Suppressor macrophage treated with lipopolysaccharide for 4 hours (primary cell): ENCODE results near the gene FARP1.

Source experiments
- DNase-seq: peaks from one replicate; pipeline ENCODE4 v3.0.0-alpha.2; 2020

Gene FARP1

GRCh38 chr13:98473135-98473787, 330.4 kb downstream of the FARP1 start:
- DNase-seq: no peak

GRCh38 chr13:98473788-98474144, 330.9 kb downstream of the FARP1 start:
- DNase-seq: no peak

DNA sequence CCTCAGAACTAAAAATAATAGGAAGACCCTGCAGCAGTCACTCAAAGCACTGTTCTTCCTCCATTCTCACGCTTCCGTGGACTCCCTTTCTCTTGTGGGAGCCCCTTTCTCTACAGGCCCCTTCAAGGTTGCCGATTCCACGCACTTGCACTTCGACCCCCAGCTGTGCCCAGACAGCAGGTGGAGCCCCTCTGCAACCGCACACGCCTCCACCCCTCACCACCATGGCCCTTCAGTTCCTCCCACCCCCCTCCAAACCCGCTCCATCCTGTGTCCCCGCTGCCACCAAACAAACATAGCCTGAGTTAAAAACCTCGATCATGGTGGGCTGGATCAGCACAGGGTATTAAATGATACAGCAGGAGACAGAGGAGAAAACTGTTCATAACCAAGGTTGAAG, 331.4 kb downstream of the FARP1 start:
- DNase-seq: no peak

DNA sequence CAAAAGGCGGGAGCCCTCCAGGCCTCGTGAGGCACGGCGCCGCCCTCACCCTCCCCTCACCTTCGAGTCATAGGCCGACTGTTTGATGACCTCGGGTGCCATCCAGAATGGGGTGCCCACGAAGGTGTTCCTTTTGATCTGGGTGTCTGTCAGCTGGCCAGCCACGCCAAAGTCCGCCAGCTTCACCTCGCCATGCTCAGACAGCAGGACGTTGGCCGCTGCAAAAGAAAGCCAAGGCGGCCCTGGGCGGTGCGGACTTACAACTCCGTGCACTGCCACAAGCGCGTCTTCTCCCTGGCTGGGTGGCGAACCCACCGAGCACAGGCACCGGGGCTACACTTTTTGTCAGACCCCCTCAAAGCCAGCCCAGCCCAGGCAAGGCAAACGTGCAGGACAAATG, 331.9 kb downstream of the FARP1 start:
- no peak for DNase-seq

DNA sequence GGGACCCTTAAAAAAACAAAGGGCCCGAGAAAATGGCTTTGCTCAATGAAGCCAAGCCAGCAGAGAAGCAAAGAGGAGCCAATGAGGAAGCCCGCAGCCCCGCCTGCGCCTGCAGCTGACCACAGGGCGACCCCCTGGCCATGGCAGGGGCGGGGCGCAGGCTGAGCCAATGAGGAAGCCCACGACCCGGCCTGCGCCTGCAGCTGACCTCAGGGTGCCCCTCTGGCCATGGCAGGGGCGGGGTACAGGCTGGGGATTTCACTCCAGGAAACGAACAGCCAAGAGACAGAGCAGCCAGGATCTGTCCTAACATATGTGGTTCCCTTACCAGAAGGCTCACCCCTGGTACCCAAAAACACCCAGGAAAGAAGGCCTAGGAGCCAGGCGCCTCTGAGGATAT, 332.6 kb downstream of the FARP1 start:
- DNase-seq: peak; percentile 58

DNA sequence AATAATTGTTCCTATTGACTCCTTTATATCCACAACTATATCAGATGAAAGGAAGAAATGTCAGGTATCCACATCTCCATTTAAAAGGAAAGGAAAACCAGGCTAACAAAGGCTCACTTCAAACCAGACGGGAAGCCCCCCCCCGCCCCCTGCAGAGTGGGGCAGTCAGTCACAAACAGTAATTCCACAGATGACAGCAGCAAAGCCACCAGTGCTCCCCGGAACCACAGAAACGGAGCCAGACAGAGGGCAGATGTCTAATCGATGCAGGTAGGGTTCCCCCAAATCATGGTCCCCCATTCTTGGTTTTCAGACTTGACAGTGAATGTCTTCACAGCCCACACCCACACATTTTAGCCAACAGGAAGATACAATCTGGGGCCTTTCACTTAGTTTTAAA, 333.2 kb downstream of the FARP1 start:
- DNase-seq: no peak

DNA sequence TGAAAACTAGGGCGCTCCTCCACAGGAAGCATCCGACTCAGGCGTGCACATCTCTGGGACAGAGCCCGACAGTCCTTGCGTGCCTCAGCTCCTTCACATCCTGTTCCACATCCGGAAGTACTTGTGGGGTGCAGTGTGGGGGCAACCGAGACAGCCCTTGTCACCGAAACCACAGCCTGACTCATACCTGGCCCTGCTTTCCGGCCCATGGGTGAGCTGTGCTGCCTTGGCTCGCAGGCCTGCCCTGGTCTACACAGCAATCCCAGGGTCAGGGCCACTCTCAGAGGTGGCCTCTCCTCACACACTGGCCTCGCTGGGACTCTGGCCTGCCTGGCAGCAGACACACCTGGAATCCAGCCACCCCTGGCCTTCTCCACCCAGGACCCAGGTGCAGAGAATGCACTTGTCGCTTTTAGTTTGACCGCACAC, 333.7 kb downstream of the FARP1 start:
- DNase-seq: peak; percentile 79

GRCh38 chr13:98478189-98479129, 335.6 kb downstream of the FARP1 start:
- DNase-seq: no peak

GRCh38 chr13:98479496-98480003, 336.7 kb downstream of the FARP1 start:
- DNase-seq: no peak

- peak; percentile 22 for DNase-seq
Observed at GRCh38 chr13:98480915-98481877, 338.3 kb downstream of the FARP1 start.

DNA sequence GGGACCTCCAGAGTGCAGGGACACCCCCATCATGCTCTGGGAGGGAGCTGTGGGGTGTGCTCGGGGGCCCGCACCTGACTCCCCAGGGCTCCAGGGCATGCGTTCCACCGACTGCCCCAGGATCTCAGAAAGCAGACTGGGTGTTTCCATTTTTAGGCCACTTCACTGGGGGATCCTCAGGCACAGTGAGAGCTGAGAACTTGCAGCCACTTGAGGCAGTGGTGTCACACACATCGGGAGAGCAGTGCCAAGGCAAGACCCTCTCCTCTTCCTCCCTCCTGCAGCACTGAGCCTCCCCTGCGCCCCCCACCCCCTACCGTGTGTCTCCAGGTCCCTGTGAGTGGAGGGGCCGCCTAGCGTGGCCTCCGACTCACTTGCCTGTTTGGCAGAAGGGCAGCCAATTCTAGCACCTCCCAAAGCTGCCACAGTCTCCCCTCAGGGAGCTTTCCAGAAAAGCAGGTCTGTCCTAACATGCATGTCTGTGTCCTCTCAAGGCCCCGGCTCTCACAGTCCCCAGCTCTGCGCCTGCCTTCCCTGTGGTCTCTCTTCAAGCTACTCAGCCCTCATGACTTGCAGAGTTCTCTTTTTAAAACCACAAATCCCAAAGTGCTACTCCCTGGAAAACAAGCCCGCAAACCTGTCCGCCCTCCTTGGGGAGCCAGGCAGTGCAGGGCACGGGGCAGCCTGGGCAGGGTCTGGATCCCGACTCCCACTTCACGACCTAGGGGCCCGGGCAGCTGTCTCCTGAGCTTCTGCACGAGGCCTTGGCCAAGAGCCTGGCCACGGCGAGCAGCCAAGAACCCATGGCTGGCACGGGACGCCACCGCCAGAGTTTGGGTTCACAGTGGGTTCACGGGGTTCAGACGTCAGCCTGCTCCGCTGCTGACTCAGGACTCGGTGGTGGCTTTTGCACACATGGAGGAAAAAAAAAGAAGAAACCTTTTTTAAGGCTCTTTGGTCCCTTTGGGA, 339.9 kb downstream of the FARP1 start:
- peak; percentile 52 for DNase-seq

GRCh38 chr13:98483601-98484288, 340.9 kb downstream of the FARP1 start:
- no peak for DNase-seq

- DNase-seq: peak; percentile 97
Observed at GRCh38 chr13:98484289-98485219, 341.7 kb downstream of the FARP1 start.

DNA sequence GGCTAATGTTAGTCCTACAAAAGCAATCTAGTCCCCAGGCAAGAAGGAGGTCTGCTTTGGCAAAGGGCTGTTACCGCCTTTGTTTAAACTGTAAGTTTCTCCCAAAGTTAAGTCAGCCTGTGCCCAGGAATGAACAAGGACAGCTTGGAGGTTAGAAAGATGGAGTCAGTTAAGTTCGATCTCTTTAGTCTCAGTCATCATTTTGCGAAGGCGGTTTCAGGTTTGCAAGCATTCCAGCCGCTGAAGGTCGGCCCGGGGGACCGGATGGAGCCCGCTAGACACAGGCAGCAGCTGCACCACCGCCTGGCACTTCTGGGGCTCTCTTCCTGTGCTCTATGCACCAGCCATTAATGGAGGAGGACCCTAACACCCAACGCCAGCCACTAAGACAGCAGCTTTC, 342.7 kb downstream of the FARP1 start:
- no peak for DNase-seq

DNA sequence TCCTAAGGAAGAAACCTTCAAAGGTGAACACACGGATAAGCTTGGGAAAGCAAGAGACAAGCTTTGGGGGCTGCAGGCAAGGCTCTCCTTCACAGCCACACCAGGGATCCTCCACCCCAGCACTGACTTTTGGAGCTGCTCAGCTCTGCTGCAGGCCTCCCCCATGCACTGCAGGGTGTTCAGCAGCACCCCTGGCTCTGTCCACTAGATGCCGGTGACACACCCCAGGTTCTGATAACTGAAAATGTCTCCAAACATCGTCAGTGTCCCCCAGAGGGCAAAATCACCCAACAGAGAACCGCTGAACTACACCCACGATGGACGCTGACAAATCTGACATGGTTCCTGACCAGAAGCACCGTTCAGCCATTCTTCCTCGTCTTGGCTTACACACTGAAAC, 343.5 kb downstream of the FARP1 start:
- DNase-seq: no peak

DNA sequence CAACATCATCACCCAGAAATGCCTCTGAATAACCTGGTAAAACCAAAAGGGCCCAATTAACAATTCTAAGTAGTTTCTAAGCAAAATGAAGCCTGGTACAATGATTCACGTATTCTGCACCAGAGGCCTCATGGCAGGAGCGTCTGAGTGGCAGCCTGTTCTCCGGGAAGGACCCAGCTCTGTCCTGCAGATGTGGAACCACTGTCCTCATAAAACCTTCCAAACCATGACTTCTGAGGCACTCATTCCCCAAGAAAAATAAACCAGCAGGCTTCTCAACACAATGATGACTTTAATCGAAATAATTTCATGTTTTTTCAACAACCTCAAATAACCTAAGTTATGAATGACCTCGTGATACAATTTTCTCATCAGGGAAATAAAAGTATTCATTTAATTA, 344.1 kb downstream of the FARP1 start:
- no peak for DNase-seq

- DNase-seq: no peak
Observed at GRCh38 chr13:98487522-98487921, 344.6 kb downstream of the FARP1 start.

DNA sequence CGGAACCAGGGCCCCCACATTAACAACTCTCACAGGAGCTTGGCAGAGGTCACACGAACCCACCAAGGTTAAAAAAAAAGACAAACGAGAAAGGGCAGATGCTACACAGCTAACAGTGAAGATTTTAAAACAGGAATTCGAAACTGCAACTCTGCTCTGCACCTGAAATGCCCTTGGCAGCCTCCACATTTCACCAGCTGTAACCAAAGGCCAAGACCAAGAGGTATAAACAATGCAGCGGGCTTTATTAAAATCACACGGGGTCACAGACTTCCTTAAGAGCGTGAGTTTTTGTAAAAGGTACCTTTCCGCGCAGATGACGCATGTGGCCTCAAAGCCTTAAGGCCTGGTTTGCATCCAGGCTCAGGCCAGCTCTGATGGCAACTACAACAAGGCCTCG, 345.8 kb downstream of the FARP1 start:
- no peak for DNase-seq

GRCh38 chr13:98489446-98490194, 346.7 kb downstream of the FARP1 start:
- DNase-seq: no peak
